A549 treated with RU486 at 1 μM for 4 hours (cell line): ENCODE data around the gene PARP3. TPM values are rescaled to one million over a fixed set of nuclear protein-coding genes. Genes with fewer than 3 reads are reported as not detected.

Experiments
- total RNA-seq: library from RNA; stranded (reverse); fragments of 200-300 nt; extraction: Qiagen RNA extraction; gene quantifications from 5 replicates; pipeline ENCODE4 v1.2.3, GENCODE V29; 2022; ENCODE audit warnings: low read depth

The PARP3 gene
- total RNA-seq = 8.5 to 10.2 TPM (median 9.8 TPM) in 5 replicates

DNA sequence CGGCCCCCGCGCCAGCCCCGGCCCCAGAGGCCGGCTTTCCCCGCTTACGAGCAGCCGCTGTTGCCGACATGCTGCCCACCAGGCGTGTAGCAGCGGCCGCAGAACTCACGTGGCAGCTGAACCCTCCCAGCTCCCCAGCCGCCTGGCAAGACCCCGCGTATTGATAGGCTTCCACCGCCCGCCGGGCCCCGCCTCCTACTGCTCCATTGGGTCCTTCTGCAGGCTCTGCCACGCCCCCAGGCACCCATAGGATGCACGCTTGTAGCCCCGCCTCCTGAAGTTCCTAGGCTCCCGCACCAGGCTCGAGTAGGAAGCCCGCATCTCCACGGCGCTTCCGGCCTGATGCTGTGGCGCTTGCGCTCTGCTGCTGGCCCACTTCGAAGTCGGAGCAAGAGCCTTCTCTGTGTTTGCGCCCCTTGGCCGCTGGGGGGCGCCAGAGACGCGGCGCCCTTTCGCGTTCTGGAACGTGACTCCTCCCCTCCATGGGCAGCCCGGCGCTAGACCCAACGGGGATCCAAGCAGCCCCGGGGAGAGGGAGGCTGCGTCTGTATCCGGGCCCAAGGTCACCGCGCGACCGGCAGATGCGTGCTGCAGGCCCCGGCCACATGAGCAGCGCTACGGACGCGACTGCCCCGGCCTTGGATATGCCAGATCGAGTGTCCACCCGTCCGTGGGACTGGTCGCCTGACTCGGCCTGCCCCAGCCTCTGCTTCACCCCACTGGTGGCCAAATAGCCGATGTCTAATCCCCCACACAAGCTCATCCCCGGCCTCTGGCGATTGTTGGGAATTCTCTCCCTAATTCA, at the start of gene PARP3, which contains the start of gene RRP9:
PARP3 (plus strand) TSS at position 566 of the 805 bp plus-strand sequence. CDS start 993 bp downstream, outside the sequence.
RRP9 (minus strand) TSS at position 107 of the 805 bp plus-strand sequence; CDS start at position 70, 37 bp downstream.

DNA sequence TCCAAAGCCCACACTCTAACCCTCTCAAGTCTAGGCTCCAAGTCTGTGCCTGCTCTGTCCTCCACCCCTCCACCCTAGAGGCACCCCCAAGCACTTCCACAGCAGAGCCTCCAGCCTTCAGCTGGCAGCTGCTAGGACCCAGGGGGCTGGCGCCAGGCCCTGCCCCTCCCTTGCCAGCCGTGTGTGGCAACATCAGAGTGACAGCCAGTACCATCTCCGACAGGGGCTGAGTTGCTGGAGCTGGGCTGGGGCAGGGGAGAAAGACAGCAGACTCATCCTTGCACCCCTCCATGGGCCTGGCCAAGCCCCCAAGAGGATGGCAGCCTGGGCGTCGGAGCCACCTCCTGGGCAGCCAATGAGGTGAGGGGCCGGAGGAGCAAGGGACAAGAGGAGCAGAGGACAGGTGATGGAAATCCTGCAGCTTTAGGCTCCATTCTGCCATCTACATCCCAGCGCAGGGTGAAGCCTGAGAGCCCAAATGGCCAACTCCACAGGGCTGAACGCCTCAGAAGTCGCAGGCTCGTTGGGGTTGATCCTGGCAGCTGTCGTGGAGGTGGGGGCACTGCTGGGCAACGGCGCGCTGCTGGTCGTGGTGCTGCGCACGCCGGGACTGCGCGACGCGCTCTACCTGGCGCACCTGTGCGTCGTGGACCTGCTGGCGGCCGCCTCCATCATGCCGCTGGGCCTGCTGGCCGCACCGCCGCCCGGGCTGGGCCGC, 13.2 kb downstream of the PARP3 start, which contains the start of gene GPR62:
GPR62 (plus strand) TSS at position 207 of the 718 bp plus-strand sequence; CDS start at position 479, 272 bp downstream.

GRCh38 chr3:51967384-51968169, 25.4 kb downstream of the PARP3 start, which contains the start of gene PCBP4:
Gene PCBP4, minus strand, starts transcription at chr3:51967454. Its CDS starts 6,214 bp downstream, at chr3:51961240.

GRCh38 chr3:51974963-51975851, 33.0 kb downstream of the PARP3 start, which contains the start of gene ABHD14A:
Gene ABHD14A, plus strand, starts transcription at chr3:51975064. Its CDS starts 72 bp downstream, at chr3:51975136.

DNA sequence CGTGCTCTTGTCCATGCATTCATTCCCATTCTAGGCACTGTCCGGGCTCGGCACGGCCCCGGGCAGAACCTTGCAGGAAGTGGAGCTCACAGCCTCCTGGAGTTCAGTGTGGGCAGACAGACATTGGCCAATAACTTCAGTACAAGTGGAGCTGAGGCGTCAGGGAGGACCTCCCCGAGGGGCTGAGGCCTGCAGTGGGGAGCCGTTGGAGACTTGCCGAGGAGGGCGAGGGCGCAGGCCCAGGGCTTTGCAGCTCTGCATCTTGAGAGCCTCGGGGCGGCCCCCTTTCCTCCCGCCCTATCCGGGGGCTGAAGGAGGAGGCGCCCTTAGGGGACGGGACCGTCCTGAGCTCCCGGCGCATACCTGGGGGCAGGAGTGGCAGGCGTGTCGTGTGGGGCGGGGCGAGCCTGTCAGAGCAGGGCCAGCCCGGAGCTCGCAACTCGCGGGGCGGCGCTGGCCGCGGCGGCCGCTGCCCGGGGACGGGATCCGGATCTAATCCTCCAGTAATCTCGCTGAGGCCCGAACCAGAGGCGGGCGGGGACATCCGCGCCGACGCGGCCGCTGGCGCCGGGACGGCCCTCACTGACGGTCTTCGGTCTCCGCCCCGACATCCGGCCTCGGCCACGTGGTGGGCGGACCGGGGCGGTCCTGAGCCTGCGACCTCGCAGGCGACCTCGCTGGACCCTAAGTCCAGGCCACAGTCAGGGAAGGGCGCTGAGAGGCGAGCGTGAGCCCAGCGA, 40.8 kb downstream of the PARP3 start, which contains the start of gene ACY1:
ACY1 (plus strand) TSS at position 698 of the 740 bp plus-strand sequence. CDS start 530 bp downstream, outside the sequence.

DNA sequence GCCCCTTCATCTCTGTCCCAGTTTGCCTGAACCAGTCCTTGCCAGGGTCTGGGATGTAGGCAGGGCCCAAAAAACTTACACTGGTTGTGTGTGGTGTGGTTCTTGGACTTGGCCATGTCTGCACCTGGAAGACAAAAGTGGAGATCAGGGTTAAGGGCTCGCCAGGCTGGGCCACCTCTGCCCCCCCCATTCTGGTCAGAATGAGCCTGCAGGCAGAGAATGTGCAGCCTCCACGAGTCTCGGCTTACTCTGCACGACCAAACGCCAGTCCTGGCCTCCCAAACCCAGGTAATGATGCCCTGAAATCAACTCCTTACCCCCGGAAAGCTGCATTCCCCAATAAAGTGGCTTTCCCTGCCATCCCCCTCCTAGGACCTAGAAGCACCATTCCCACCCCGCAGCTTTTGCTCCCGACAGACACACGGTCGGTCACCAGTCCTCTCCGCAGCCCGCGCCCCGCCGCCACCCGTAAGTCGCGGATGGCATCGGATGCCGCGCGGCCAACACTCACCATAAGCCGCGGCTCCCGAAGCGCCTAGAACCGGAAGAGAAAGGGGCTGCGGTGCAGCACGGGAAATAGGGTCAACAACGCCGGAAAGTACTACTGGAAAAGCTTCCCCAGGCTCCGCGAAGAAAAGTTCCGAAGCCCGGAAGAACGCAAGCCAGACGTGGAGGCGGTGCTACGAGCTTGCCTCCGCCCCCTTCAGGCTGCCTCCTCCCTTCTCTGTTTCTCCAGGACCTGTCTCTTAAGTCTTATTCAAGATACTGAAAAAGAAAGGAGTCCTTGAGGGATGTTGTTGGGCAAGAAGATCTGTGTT, 53.4 kb downstream of the PARP3 start, which contains the start of gene RPL29:
RPL29 (minus strand) TSS at position 550 of the 818 bp plus-strand sequence; CDS start at position 116, 434 bp downstream.

Other genes with a start within 250 kb of the PARP3 start
- 0.03 to 0.05 TPM in 2 of 5 replicates, not detected in the others for gene GRM2, start 235.3 kb upstream of the PARP3 start, total RNA-seq
- not detected in 5 replicates for gene IQCF6, start 163.1 kb upstream of the PARP3 start, total RNA-seq
- not detected in 5 replicates for gene IQCF2, start 80.7 kb upstream of the PARP3 start, total RNA-seq
- not detected in 5 replicates for gene IQCF5, start 66.8 kb upstream of the PARP3 start, total RNA-seq
- gene IQCF1, start 39.0 kb upstream of the PARP3 start, total RNA-seq = not detected in 5 replicates
- 36.4 to 52.7 TPM (median 48.3 TPM) in 5 replicates for gene RRP9, start 459 bp upstream of the PARP3 start, total RNA-seq
- not detected in 5 replicates for gene GPR62, start 13.0 kb downstream of the PARP3 start, total RNA-seq
- gene PCBP4, start 25.1 kb downstream of the PARP3 start, total RNA-seq = 9.7 to 14.6 TPM (median 12.6 TPM) in 5 replicates
- gene ABHD14B, start 31.7 kb downstream of the PARP3 start, total RNA-seq = 22.8 to 35.9 TPM (median 30.6 TPM) in 5 replicates
- gene ABHD14A, start 32.7 kb downstream of the PARP3 start, total RNA-seq = 12.1 to 17.2 TPM (median 16.4 TPM) in 5 replicates
- gene ACY1, start 41.2 kb downstream of the PARP3 start, total RNA-seq = 19.4 to 26.7 TPM (median 23.6 TPM) in 5 replicates
- gene RPL29, start 53.5 kb downstream of the PARP3 start, total RNA-seq = 1,331 to 1,486 TPM (median 1,343 TPM) in 5 replicates
- gene DUSP7, start 114.2 kb downstream of the PARP3 start, total RNA-seq = 14.0 to 17.9 TPM (median 15.9 TPM) in 5 replicates
- gene POC1A, start 212.1 kb downstream of the PARP3 start, total RNA-seq = 15.2 to 19.4 TPM (median 18.7 TPM) in 5 replicates